Measurements from ENCODE around the gene PCDHGA7.
A peak's percentile ranks its signal among the peaks of the same experiment; 100 is the strongest.

GRCh38 chr5:141402553-141403243 lies 20.2 kb downstream of the PCDHGA7 start, which contains the start of gene PCDHGA9:
- TF ChIP-seq, protein P1, sequence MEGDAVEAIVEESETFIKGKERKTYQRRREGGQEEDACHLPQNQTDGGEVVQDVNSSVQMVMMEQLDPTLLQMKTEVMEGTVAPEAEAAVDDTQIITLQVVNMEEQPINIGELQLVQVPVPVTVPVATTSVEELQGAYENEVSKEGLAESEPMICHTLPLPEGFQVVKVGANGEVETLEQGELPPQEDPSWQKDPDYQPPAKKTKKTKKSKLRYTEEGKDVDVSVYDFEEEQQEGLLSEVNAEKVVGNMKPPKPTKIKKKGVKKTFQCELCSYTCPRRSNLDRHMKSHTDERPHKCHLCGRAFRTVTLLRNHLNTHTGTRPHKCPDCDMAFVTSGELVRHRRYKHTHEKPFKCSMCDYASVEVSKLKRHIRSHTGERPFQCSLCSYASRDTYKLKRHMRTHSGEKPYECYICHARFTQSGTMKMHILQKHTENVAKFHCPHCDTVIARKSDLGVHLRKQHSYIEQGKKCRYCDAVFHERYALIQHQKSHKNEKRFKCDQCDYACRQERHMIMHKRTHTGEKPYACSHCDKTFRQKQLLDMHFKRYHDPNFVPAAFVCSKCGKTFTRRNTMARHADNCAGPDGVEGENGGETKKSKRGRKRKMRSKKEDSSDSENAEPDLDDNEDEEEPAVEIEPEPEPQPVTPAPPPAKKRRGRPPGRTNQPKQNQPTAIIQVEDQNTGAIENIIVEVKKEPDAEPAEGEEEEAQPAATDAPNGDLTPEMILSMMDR (IDR thresholded peaks at IDR 0.05), result peak in 3 of 6 experiments; percentile 32 to 37 (median 35)
- TF ChIP-seq POLR2A (IDR thresholded peaks at IDR 0.05), result no peak

Measured in Peyer's patch (tissue), 4 donors.